Endodermal cell (in vitro differentiated cells): ENCODE data around the gene PACRG. TPM values are rescaled to one million over a fixed set of nuclear protein-coding genes. Genes with fewer than 3 reads are reported as not detected.

Source experiments
- DNase-seq: peaks from one replicate; pipeline ENCODE4 v3.0.0-alpha.2; 2017
- H3K27ac ChIP-seq: 2 replicates; pipeline ENCODE4 v1.5.1; 2013; ENCODE audit warnings: mild to moderate bottlenecking, low read depth, low read length, moderate library complexity
- H3K27me3 ChIP-seq: 2 replicates; pipeline ENCODE4 v1.6.1; 2013; ENCODE audit warnings: mild to moderate bottlenecking, low read length, moderate library complexity; ENCODE audit not compliant: insufficient read depth, control insufficient read depth, poor library complexity, severe bottlenecking
- H3K36me3 ChIP-seq: 2 replicates; pipeline ENCODE4 v1.7.0; 2013; ENCODE audit warnings: mild to moderate bottlenecking, low read length, moderate library complexity; ENCODE audit not compliant: control insufficient read depth, insufficient read depth
- H3K4me1 ChIP-seq: one replicate; pipeline ENCODE4 v1.7.0; 2013; ENCODE audit warnings: low read length; ENCODE audit not compliant: control insufficient read depth, insufficient read depth
- H3K4me3 ChIP-seq: 2 replicates; pipeline ENCODE4 v1.5.1; 2013; ENCODE audit warnings: mild to moderate bottlenecking, low read length, moderate library complexity
- H3K9ac ChIP-seq: 2 replicates; pipeline ENCODE4 v1.6.1; 2013; ENCODE audit warnings: mild to moderate bottlenecking, low read length, moderate library complexity; ENCODE audit not compliant: poor library complexity, severe bottlenecking; ENCODE audit errors: extremely low read depth
- H3K9me3 ChIP-seq: 2 replicates; pipeline ENCODE4 v1.6.1; 2013; ENCODE audit warnings: mild to moderate bottlenecking, low read length, moderate library complexity; ENCODE audit not compliant: control insufficient read depth
- H3K27ac Mint-ChIP-seq: 2 replicates; pipeline ENCODE4 v1.8.0; 2020; ENCODE audit warnings: mixed read lengths
- H3K27me3 Mint-ChIP-seq: 2 replicates; pipeline ENCODE4 v1.8.0; 2021; ENCODE audit warnings: mild to moderate bottlenecking, mixed read lengths; ENCODE audit not compliant: insufficient read depth
- H3K36me3 Mint-ChIP-seq: 2 replicates; pipeline ENCODE4 v1.8.0; 2020; ENCODE audit warnings: low read depth, mixed read lengths
- H3K4me1 Mint-ChIP-seq: 2 replicates; pipeline ENCODE4 v1.8.0; 2020; ENCODE audit warnings: mixed read lengths
- H3K4me3 Mint-ChIP-seq: 2 replicates; pipeline ENCODE4 v1.8.0; 2020; ENCODE audit warnings: mild to moderate bottlenecking, moderate library complexity, mixed read lengths
- H3K9me3 Mint-ChIP-seq: 2 replicates; pipeline ENCODE4 v1.8.0; 2020; ENCODE audit warnings: mild to moderate bottlenecking, mixed read lengths
- WGBS, 2 experiments: methylation state at CpG; one replicate each; pipeline versions ENCODE4 v1.1.5 to v1.1.7; 2013; ENCODE audit warnings: missing lambda C conversion rate in 2 of 2, mixed read lengths in 1 of 2; ENCODE audit not compliant: insufficient coverage in 1 of 2, insufficient read length in 1 of 2; 5-methylcytosine and 5-hydroxymethylcytosine counted together
- total RNA-seq, 2 donors: library from RNA; stranded (reverse); fragmentation: NEBNext Ultra II Directional in 1 of 2; extraction: Animal tissue kit (Norgen Biotek cat#: 25700) in 1 of 2; gene quantifications; 2 replicates in 1 of 2; 3 replicates in 1 of 2; pipeline ENCODE4 v1.2.1, GENCODE V29; 2021
- TF ChIP-seq, protein P1 (sequence below): fragments of 200-600 bp; sonication (generic); conservative IDR thresholded peaks from 2 replicates; pipeline ENCODE4 v1.5.0; 2021; ENCODE audit warnings: antibody characterized with exemption, mild to moderate bottlenecking

The PACRG gene
- total RNA-seq, 2 donors from 2014 or later, result 0.42 to 0.44 TPM

DNA sequence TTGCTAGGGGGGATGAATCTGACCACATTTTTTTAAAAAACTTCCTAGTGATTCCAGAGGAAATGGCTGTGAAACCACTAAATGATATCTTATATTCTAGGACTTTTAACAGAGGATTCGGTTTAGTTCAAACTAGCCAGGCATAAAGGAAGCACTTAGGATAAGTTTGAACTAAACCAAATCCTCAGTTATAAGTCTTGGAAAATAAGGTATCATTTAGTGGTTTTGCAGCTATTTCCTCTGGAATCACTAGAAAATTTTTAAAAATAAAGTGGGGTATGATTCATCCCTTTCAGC lies 358.8 kb downstream of the PACRG start:
- Histone ChIP-seq H3K27me3 (no peaks in the 10 kb centered on the region), H3K4me3 (no peak overlapping the region), H3K9me3 (no peaks in the 10 kb centered on the region), H3K4me1 (peaks cover 3% of the 10 kb centered on the region), H3K9ac (no peak overlapping the region), H3K36me3 (no peaks in the 10 kb centered on the region), H3K27ac (no peak overlapping the region)
- Mint-ChIP-seq H3K4me1 (peaks cover 27% of the 10 kb centered on the region), H3K27ac (no peak overlapping the region), H3K27me3 (peaks cover 7% of the 10 kb centered on the region), H3K36me3 (no peaks in the 10 kb centered on the region), H3K4me3 (no peak overlapping the region), H3K9me3 (no peaks in the 10 kb centered on the region)
- 95 to 100% methylated on average over 1 of the region's 1 CpG for WGBS, 2 experiments
- no peak for DNase-seq
- TF ChIP-seq, protein P1, sequence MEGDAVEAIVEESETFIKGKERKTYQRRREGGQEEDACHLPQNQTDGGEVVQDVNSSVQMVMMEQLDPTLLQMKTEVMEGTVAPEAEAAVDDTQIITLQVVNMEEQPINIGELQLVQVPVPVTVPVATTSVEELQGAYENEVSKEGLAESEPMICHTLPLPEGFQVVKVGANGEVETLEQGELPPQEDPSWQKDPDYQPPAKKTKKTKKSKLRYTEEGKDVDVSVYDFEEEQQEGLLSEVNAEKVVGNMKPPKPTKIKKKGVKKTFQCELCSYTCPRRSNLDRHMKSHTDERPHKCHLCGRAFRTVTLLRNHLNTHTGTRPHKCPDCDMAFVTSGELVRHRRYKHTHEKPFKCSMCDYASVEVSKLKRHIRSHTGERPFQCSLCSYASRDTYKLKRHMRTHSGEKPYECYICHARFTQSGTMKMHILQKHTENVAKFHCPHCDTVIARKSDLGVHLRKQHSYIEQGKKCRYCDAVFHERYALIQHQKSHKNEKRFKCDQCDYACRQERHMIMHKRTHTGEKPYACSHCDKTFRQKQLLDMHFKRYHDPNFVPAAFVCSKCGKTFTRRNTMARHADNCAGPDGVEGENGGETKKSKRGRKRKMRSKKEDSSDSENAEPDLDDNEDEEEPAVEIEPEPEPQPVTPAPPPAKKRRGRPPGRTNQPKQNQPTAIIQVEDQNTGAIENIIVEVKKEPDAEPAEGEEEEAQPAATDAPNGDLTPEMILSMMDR, result no peak

- TF ChIP-seq, protein P1, result no peak
- peaks cover 23% of the 10 kb centered on the region for H3K4me1 Mint-ChIP-seq
- no peak overlapping the region for H3K27ac ChIP-seq
Observed at GRCh38 chr6:163087981-163088380, 360.2 kb downstream of the PACRG start.

GRCh38 chr6:163092876-163093275 lies 365.1 kb downstream of the PACRG start:
- no peak overlapping the region for H3K9ac ChIP-seq
- H3K36me3 ChIP-seq, result no peaks in the 10 kb centered on the region
- Mint-ChIP-seq H3K4me1 (no peaks in the 10 kb centered on the region), H3K27me3 (no peaks in the 10 kb centered on the region), H3K27ac (no peak overlapping the region), H3K36me3 (no peaks in the 10 kb centered on the region), H3K9me3 (no peaks in the 10 kb centered on the region), H3K4me3 (no peak overlapping the region)
- H3K4me3 ChIP-seq, result no peak overlapping the region
- no peak overlapping the region for H3K27ac ChIP-seq
- H3K27me3 ChIP-seq, result no peaks in the 10 kb centered on the region
- no peak for DNase-seq
- no peaks in the 10 kb centered on the region for H3K9me3 ChIP-seq
- H3K4me1 ChIP-seq, result no peaks in the 10 kb centered on the region
- 91 to 100% methylated on average over 4 to 7 of the region's 7 CpGs for WGBS, 2 experiments
- TF ChIP-seq, protein P1, result no peak

More at GRCh38 chr6:163087981-163088380, 360.2 kb downstream of the PACRG start:
- no peak overlapping the region for H3K4me3 ChIP-seq
- no peak for DNase-seq
- H3K9ac ChIP-seq, result no peak overlapping the region
- peaks cover 3% of the 10 kb centered on the region for H3K4me1 ChIP-seq
- Mint-ChIP-seq H3K4me3 (no peak overlapping the region), H3K27ac (no peak overlapping the region), H3K36me3 (no peaks in the 10 kb centered on the region), H3K27me3 (peaks cover 7% of the 10 kb centered on the region), H3K9me3 (no peaks in the 10 kb centered on the region)
- no peaks in the 10 kb centered on the region for H3K27me3 ChIP-seq
- no peaks in the 10 kb centered on the region for H3K9me3 ChIP-seq
- no peaks in the 10 kb centered on the region for H3K36me3 ChIP-seq
